HL-60 (cell line): Measurements from ENCODE around the gene L3MBTL3.

Experiments used
- DNase-seq, 2 experiments: peaks; one replicate each; pipeline ENCODE4 v3.0.0-alpha.2; 2010 to 2020; ENCODE audit warnings: low read depth in 1 of 2, low spot score in 1 of 2
- H3K27ac ChIP-seq: fragments of 250-450 bp; sonication (Bioruptor Pico); replicated peaks from 2 replicates; pipeline ENCODE4 v1.5.1; 2020; ENCODE audit warnings: mild to moderate bottlenecking, moderate library complexity
- H3K27me3 ChIP-seq: fragments of 250-450 bp; sonication (Bioruptor Pico); 2 replicates; pipeline ENCODE4 v1.5.1; 2021; ENCODE audit warnings: mild to moderate bottlenecking, moderate library complexity; ENCODE audit not compliant: insufficient read depth, poor library complexity, severe bottlenecking
- H3K4me3 ChIP-seq: replicated peaks from 2 replicates; pipeline ENCODE4 v1.5.1; 2011; ENCODE audit warnings: mild to moderate bottlenecking, control low read depth, low read length; ENCODE audit not compliant: insufficient read depth
- GABPA ChIP-seq: IDR thresholded peaks from 2 replicates; pipeline ENCODE4 v1.6.1; 2012; ENCODE audit warnings: low read depth
- POLR2AphosphoS5 ChIP-seq: IDR thresholded peaks from 2 replicates; pipeline ENCODE4 v1.6.1; 2012; ENCODE audit warnings: low read depth
- REST ChIP-seq: IDR thresholded peaks from 2 replicates; pipeline ENCODE4 v1.6.1; 2012; ENCODE audit warnings: low read depth; ENCODE audit not compliant: insufficient replicate concordance
- SPI1 ChIP-seq: IDR thresholded peaks from 2 replicates; pipeline ENCODE4 v1.6.1; 2012; ENCODE audit warnings: low read depth, mild to moderate bottlenecking, borderline replicate concordance
- TF ChIP-seq, protein P1 (sequence below): IDR thresholded peaks from one replicate; pipeline ENCODE4 v1.5.1; 2011; ENCODE audit warnings: low read length, control low read depth, inconsistent platforms; ENCODE audit not compliant: insufficient read depth

Gene L3MBTL3

DNA sequence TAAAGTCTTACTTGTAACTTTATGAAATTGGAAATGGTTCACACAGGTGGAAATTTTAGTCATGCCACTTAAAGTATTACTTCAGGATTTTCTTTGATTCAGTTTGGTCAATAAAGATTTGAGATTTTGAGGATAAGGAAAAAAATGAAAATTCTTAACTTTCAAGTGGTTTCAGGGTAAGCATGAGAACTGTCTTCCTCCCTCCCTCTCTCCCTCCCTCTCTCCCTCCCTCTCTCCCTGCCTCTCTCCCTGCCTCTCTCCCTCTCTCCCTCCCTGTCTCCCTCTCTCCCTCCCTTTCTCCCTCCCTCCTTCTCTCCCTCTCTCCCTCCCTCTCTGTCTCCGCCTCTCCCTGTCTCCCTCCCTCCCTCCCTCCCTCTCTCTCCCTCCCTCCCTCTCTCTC, 36.9 kb downstream of the L3MBTL3 start:
- no peak overlapping the region for H3K4me3 ChIP-seq
- H3K27me3 ChIP-seq = no peaks in the 10 kb centered on the region
- TF ChIP-seq SPI1 (no peak), GABPA (no peak), POLR2AphosphoS5 (no peak), REST (no peak)
- TF ChIP-seq, protein P1, sequence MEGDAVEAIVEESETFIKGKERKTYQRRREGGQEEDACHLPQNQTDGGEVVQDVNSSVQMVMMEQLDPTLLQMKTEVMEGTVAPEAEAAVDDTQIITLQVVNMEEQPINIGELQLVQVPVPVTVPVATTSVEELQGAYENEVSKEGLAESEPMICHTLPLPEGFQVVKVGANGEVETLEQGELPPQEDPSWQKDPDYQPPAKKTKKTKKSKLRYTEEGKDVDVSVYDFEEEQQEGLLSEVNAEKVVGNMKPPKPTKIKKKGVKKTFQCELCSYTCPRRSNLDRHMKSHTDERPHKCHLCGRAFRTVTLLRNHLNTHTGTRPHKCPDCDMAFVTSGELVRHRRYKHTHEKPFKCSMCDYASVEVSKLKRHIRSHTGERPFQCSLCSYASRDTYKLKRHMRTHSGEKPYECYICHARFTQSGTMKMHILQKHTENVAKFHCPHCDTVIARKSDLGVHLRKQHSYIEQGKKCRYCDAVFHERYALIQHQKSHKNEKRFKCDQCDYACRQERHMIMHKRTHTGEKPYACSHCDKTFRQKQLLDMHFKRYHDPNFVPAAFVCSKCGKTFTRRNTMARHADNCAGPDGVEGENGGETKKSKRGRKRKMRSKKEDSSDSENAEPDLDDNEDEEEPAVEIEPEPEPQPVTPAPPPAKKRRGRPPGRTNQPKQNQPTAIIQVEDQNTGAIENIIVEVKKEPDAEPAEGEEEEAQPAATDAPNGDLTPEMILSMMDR = no peak
- no peak for DNase-seq
- no peak overlapping the region for H3K27ac ChIP-seq

DNA sequence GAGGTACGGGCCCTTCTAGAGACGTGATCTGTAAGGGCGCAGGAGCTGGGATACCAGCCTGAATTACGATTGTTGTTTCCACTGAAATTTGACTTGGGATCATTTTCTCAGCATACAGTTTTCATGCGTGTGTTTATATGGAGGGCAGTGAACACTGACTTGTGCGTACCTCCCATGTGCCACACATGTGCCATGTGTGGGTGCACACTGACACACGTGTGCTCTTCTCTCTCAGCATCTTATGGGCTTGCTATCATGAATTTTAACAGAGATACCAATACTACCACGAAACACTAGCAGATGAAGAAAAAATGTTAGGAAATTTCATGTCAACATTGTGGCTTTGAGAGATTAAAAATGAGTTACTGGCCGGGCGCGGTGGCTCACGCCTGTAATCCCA, 39.1 kb downstream of the L3MBTL3 start:
- DNase-seq = no peak
- no peak overlapping the region for H3K27ac ChIP-seq
- TF ChIP-seq REST (no peak), POLR2AphosphoS5 (no peak), SPI1 (no peak), GABPA (no peak)
- TF ChIP-seq, protein P1 = no peak
- H3K27me3 ChIP-seq = no peaks in the 10 kb centered on the region
- no peak overlapping the region for H3K4me3 ChIP-seq

- Histone ChIP-seq H3K4me3 (no peak overlapping the region), H3K27ac (no peak overlapping the region), H3K27me3 (no peaks in the 10 kb centered on the region)
- DNase-seq = no peak
- no peak for TF ChIP-seq REST
- TF ChIP-seq, protein P1 = no peak
- no peak for TF ChIP-seq POLR2AphosphoS5
- TF ChIP-seq SPI1 = no peak
- no peak for TF ChIP-seq GABPA
Observed at GRCh38 chr6:130063806-130064205, 45.4 kb downstream of the L3MBTL3 start.
